Measurements from ENCODE around the gene MTMR12.

The MTMR12 gene

DNA sequence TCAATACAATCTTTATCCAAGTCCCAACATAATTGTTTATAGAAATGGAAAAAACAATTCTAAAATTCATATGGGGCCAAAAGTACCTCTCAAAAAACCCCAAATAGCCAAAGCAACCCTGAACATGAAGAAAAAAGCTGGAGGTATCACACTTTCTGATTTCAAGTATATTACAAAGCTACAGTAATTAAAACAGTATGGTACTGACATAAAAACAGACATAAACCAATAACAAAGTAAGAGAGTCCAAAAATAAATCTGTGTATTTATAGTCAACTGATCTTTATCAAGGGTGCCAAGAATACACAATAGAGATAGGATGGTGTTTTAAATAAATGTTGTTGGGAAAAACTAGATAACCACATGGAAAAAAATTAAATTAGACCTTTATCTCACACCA, 125.1 kb downstream of the MTMR12 start:
- DNase-seq, result no peak

DNA sequence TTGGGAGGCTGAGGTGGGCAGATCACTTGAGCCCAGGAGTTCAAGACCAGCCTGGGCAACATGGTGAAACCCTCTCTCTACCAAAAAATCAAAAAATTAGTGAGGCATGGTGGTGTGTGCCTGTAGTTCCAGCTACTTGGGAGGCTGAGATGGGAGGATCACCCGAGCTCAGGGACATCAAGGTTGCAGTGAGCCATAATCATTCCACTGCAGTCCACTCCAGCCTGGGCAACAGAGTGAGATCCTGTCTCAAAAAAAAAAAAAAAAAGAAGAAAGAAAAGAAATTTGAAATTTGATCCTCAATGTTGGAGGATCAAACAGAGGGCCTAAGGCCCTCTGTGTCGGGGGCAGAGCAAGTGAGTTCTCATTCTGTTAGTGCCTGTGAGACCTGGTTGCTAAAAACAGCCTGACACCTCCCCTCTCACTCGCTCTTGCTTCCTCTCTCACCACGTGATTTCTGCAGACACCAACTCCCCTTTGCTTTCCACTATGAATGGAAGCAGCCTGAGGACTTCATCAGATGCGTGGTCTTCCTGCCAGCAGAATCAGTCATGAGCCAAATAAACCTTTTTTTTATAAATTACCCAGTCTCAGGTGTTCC, 130.2 kb downstream of the MTMR12 start:
- DNase-seq, result no peak

All from activated CD4-positive, alpha-beta T cell treated with anti-CD3 and anti-CD28 coated beads for 4 hours (primary cell).